C4-2B (cell line): ENCODE data around the gene PLP1.

ENCODE experiments used
- H3K27ac ChIP-seq: fragments of 450-650 bp; 2 replicates; pipeline ENCODE4 v1.5.1; 2017
- ZFX ChIP-seq: fragments of 450-650 bp; IDR thresholded peaks from 2 replicates; pipeline ENCODE4 v1.6.1; 2017
- TF ChIP-seq, protein P1 (sequence below): fragments of 450-650 bp; conservative IDR thresholded peaks from 2 replicates; pipeline ENCODE4 v1.5.1; 2017; ENCODE audit warnings: mild to moderate bottlenecking

The PLP1 gene

GRCh38 chrX:103776546-103776945, at the start of gene PLP1:
Gene PLP1 (plus strand): TSS chrX:103776840. CDS start chrX:103776996, 156 bp downstream.
- TF ChIP-seq, protein P1, sequence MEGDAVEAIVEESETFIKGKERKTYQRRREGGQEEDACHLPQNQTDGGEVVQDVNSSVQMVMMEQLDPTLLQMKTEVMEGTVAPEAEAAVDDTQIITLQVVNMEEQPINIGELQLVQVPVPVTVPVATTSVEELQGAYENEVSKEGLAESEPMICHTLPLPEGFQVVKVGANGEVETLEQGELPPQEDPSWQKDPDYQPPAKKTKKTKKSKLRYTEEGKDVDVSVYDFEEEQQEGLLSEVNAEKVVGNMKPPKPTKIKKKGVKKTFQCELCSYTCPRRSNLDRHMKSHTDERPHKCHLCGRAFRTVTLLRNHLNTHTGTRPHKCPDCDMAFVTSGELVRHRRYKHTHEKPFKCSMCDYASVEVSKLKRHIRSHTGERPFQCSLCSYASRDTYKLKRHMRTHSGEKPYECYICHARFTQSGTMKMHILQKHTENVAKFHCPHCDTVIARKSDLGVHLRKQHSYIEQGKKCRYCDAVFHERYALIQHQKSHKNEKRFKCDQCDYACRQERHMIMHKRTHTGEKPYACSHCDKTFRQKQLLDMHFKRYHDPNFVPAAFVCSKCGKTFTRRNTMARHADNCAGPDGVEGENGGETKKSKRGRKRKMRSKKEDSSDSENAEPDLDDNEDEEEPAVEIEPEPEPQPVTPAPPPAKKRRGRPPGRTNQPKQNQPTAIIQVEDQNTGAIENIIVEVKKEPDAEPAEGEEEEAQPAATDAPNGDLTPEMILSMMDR = no peak
- TF ChIP-seq ZFX = no peak
- H3K27ac ChIP-seq = no peak within 1 kb of the TSS

- H3K27ac ChIP-seq = no peak overlapping the region
- no peak for TF ChIP-seq ZFX
- TF ChIP-seq, protein P1 = no peak
These were observed 49.5 kb upstream of the PLP1 start for GRCh38 chrX:103727115-103727514.

- TF ChIP-seq, protein P1 = no peak
- TF ChIP-seq ZFX = no peak
- no peak overlapping the region for H3K27ac ChIP-seq
These were observed 47.6 kb upstream of the PLP1 start for GRCh38 chrX:103729015-103729414.

- no peak overlapping the region for H3K27ac ChIP-seq
These were observed 46.4 kb upstream of the PLP1 start for GRCh38 chrX:103730147-103730795.

GRCh38 chrX:103730796-103731493, 45.7 kb upstream of the PLP1 start:
- no peak overlapping the region for H3K27ac ChIP-seq
- TF ChIP-seq, protein P1 = no peak
- no peak for TF ChIP-seq ZFX

More at GRCh38 chrX:103730147-103730795, 46.4 kb upstream of the PLP1 start:
- no peak for TF ChIP-seq ZFX
- TF ChIP-seq, protein P1 = no peak

GRCh38 chrX:103733017-103733416, 43.6 kb upstream of the PLP1 start:
- TF ChIP-seq ZFX = no peak
- TF ChIP-seq, protein P1 = no peak

DNA sequence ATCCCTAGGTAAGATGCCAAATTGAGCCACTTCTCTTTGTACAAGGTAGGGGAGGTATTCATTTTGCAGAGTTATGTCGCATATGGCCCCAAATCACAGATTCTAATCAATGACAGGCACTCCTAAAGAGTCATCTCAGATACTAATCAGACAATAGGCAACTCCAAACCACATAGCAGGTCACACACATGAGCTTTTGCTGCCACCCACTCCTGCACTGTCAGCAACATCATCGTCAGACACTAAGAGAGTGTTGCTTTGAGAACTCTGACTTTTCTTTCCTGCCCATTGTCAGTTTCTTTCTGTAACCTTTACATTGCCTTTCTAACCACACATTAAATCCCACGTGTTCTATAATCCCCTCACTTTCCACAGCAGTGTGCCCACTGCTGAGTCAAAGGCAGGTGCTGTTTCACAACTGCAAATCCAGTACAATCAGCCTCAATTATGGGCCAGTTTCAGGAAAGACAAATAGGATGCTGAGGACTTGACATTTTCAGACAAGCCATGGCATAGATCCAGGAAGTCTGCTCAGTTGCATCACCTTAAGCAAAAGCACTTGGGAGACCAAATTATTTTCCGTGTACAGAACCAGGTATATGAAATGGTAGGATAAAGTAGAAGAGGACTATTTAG, 42.4 kb upstream of the PLP1 start:
- TF ChIP-seq, protein P1 = no peak
- TF ChIP-seq ZFX = no peak
- no peak overlapping the region for H3K27ac ChIP-seq

More at GRCh38 chrX:103733017-103733416, 43.6 kb upstream of the PLP1 start:
- no peak overlapping the region for H3K27ac ChIP-seq
